Aorta (tissue), 5 donors: ENCODE results near the gene CNTN1. TPM values are rescaled to one million over a fixed set of nuclear protein-coding genes. Genes with fewer than 3 reads are reported as not detected.

Source experiments
- ATAC-seq: fragments of 200-7000 bp; cut with Tn5 transposase; one replicate; pipeline ENCODE4 v1.9.1; 2022; ENCODE audit warnings: moderate library complexity; ENCODE audit not compliant: low FRiP score
- DNase-seq, 2 donors: peaks; one replicate each; pipeline ENCODE4 v3.0.0-alpha.2; 2020
- H3K27ac ChIP-seq, 2 donors: one replicate each; pipeline ENCODE4 v1.5.1; 2013; ENCODE audit warnings: low read length in 2 of 2, mild to moderate bottlenecking in 2 of 2, moderate library complexity in 2 of 2, control low read depth in 1 of 2, inconsistent platforms in 1 of 2, low read depth in 1 of 2
- H3K27me3 ChIP-seq, 2 donors: one replicate each; pipeline ENCODE4 v1.6.1; 2013; ENCODE audit warnings: control low read depth in 1 of 2, low read length in 1 of 2, mild to moderate bottlenecking in 1 of 2, moderate library complexity in 1 of 2; ENCODE audit not compliant: insufficient read depth in 2 of 2, control insufficient read depth in 1 of 2
- H3K36me3 ChIP-seq, 2 donors: one replicate each; pipeline ENCODE4 v1.6.1; 2013; ENCODE audit warnings: control low read depth in 1 of 2, low read length in 1 of 2, mild to moderate bottlenecking in 1 of 2; ENCODE audit not compliant: insufficient read depth in 2 of 2, control insufficient read depth in 1 of 2
- H3K4me1 ChIP-seq, 2 donors: one replicate each; pipeline ENCODE4 v1.6.1; 2013; ENCODE audit warnings: low read length in 2 of 2, control low read depth in 1 of 2, mild to moderate bottlenecking in 1 of 2, moderate library complexity in 1 of 2; ENCODE audit not compliant: insufficient read depth in 2 of 2, control insufficient read depth in 1 of 2
- H3K4me3 ChIP-seq, 2 donors: one replicate each; pipeline ENCODE4 v1.5.1; 2013; ENCODE audit warnings: low read length in 2 of 2, control low read depth in 1 of 2, mild to moderate bottlenecking in 1 of 2
- H3K9me3 ChIP-seq: one replicate; pipeline ENCODE4 v1.6.1; 2013; ENCODE audit warnings: mild to moderate bottlenecking, low read length; ENCODE audit not compliant: control insufficient read depth
- WGBS, 2 donors: extraction: QIAGEN DNeasy Blood & Tissue Kit; methylation state at CpG; one replicate each; pipeline ENCODE4 v1.1.7; 2013; 5-methylcytosine and 5-hydroxymethylcytosine counted together
- intact Hi-C, 2 donors: fragments of 100-400 bp; cut with DNase I; formaldehyde crosslinking; loops; one replicate each; pipeline versions ENCODE4 v1.14.2 to v1.15.0; 2022
- polyA plus RNA-seq, 2 donors: library from polyadenylated mRNA; stranded (reverse); fragments of 200-250 nt; gene quantifications; one replicate each; pipeline ENCODE4 v1.2.3, GENCODE V29; 2013
- total RNA-seq, 2 donors: library from RNA; stranded (reverse); fragmentation: NEBNext Ultra II Directional; extraction: Animal tissue kit (Norgen Biotek cat#: 25700); gene quantifications; one replicate each; pipeline ENCODE4 v1.2.1, GENCODE V29; 2021
- donor health status: healthy with polysubstance abuse.
- donor health status: Bipolar disorder and iron deficiency.
- donor health status: DM: no; HTN: no; CAD: no.
- donor health status: DM: no; HTN: no; CAD: no.
- donor health status: DM: yes; HTN: yes; CAD: no.

The CNTN1 gene
- total and polyA plus RNA-seq, 4 donors: 1.0 to 23.0 (median 9.0) TPM

- intact Hi-C loops: no loop called here
- Histone ChIP-seq H3K36me3 (no peaks in the 10 kb centered on the region), H3K4me3 (no peak overlapping the region), H3K4me1 (no peaks in the 10 kb centered on the region), H3K27me3 (no peaks in the 10 kb centered on the region), H3K27ac (no peak overlapping the region), H3K9me3 (no peaks in the 10 kb centered on the region)
- no peak for ATAC-seq
- WGBS, 2 donors: 25 to 40% methylated on average over 1 of the region's 1 CpG
- DNase-seq: no peak
Observed at GRCh38 chr12:41014643-41015020, 322.4 kb downstream of the CNTN1 start.

- Histone ChIP-seq H3K36me3 (no peaks in the 10 kb centered on the region), H3K27me3 (no peaks in the 10 kb centered on the region), H3K27ac (no peak overlapping the region), H3K4me3 (no peak overlapping the region), H3K9me3 (no peaks in the 10 kb centered on the region), H3K4me1 (no peaks in the 10 kb centered on the region)
- ATAC-seq: no peak
- DNase-seq: no peak
- intact Hi-C loops: no loop called here
- 88 to 97% methylated on average over 5 of the region's 5 CpGs for WGBS, 2 donors
Observed at GRCh38 chr12:41018010-41018409, 325.8 kb downstream of the CNTN1 start.

- Histone ChIP-seq H3K36me3 (no peaks in the 10 kb centered on the region), H3K9me3 (no peaks in the 10 kb centered on the region), H3K4me1 (peaks cover 0 to 1% of the 10 kb centered on the region in 2 donors), H3K27me3 (no peaks in the 10 kb centered on the region), H3K27ac (no peak overlapping the region), H3K4me3 (no peak overlapping the region)
- intact Hi-C loops: no loop called here
- no peak for DNase-seq
- no peak for ATAC-seq
Observed at GRCh38 chr12:41019461-41019860, 327.2 kb downstream of the CNTN1 start.

GRCh38 chr12:41023836-41024235 is 331.6 kb downstream of the CNTN1 start:
- no peak overlapping the region for H3K4me3 ChIP-seq
- no peaks in the 10 kb centered on the region for H3K36me3 ChIP-seq
- H3K4me1 ChIP-seq: peaks cover 0 to 1% of the 10 kb centered on the region in 2 donors
- no peak for ATAC-seq
- intact Hi-C loops: no loop called here
- no peak for DNase-seq
- H3K27me3 ChIP-seq: no peaks in the 10 kb centered on the region
- H3K9me3 ChIP-seq: no peaks in the 10 kb centered on the region
- no peak overlapping the region for H3K27ac ChIP-seq
- 18 to 25% methylated on average over 1 of the region's 1 CpG for WGBS, 2 donors

GRCh38 chr12:41026151-41026550 is 333.9 kb downstream of the CNTN1 start:
- H3K4me3 ChIP-seq: no peak overlapping the region
- H3K4me1 ChIP-seq: peaks cover 0 to 1% of the 10 kb centered on the region in 2 donors
- DNase-seq (no peak), ATAC-seq (no peak)
- 94 to 100% methylated on average over 1 of the region's 1 CpG for WGBS, 2 donors
- intact Hi-C loops: no loop called here
- H3K9me3 ChIP-seq: no peaks in the 10 kb centered on the region
- no peak overlapping the region for H3K27ac ChIP-seq
- no peaks in the 10 kb centered on the region for H3K36me3 ChIP-seq
- no peaks in the 10 kb centered on the region for H3K27me3 ChIP-seq

GRCh38 chr12:41032386-41032785 is 340.1 kb downstream of the CNTN1 start:
- H3K27me3 ChIP-seq: no peaks in the 10 kb centered on the region
- intact Hi-C loops: no loop called here
- H3K36me3 ChIP-seq: no peaks in the 10 kb centered on the region
- H3K4me3 ChIP-seq: no peak overlapping the region
- no peaks in the 10 kb centered on the region for H3K4me1 ChIP-seq
- no peak overlapping the region for H3K27ac ChIP-seq
- DNase-seq (no peak), ATAC-seq (no peak)
- H3K9me3 ChIP-seq: no peaks in the 10 kb centered on the region

GRCh38 chr12:41034686-41035085 is 342.4 kb downstream of the CNTN1 start:
- H3K4me1 ChIP-seq: no peaks in the 10 kb centered on the region
- H3K4me3 ChIP-seq: no peak overlapping the region
- H3K9me3 ChIP-seq: no peaks in the 10 kb centered on the region
- intact Hi-C loops: no loop called here
- no peak for DNase-seq
- H3K36me3 ChIP-seq: no peaks in the 10 kb centered on the region
- WGBS, 2 donors: 79 to 85% methylated on average over 1 of the region's 1 CpG
- no peak for ATAC-seq
- no peaks in the 10 kb centered on the region for H3K27me3 ChIP-seq
- no peak overlapping the region for H3K27ac ChIP-seq

- ATAC-seq (no peak), DNase-seq (no peak)
- Histone ChIP-seq H3K9me3 (no peaks in the 10 kb centered on the region), H3K4me1 (no peaks in the 10 kb centered on the region), H3K27ac (no peak overlapping the region), H3K36me3 (no peaks in the 10 kb centered on the region), H3K4me3 (no peak overlapping the region), H3K27me3 (no peaks in the 10 kb centered on the region)
- intact Hi-C loops: no loop called here
Observed at GRCh38 chr12:41039461-41039860, 347.2 kb downstream of the CNTN1 start.

GRCh38 chr12:41045509-41045908 is 353.3 kb downstream of the CNTN1 start:
- DNase-seq (no peak), ATAC-seq (no peak)
- H3K36me3 ChIP-seq: no peaks in the 10 kb centered on the region
- no peaks in the 10 kb centered on the region for H3K4me1 ChIP-seq
- H3K27ac ChIP-seq: no peak overlapping the region
- H3K9me3 ChIP-seq: no peaks in the 10 kb centered on the region
- no peak overlapping the region for H3K4me3 ChIP-seq
- 6 to 29% methylated on average over 1 of the region's 1 CpG for WGBS, 2 donors
- H3K27me3 ChIP-seq: no peaks in the 10 kb centered on the region
- intact Hi-C loops: no loop called here
